GM19468 (cell line): Measurements from ENCODE around the gene HEXD.

Experiments
- ATAC-seq: cut with Tn5 transposase; IDR thresholded peaks from one replicate; pipeline ENCODE4 v1.9.1; 2021; ENCODE audit warnings: mild to moderate bottlenecking, moderate library complexity, moderate number of reproducible peaks; ENCODE audit not compliant: unreplicated experiment; ENCODE audit errors: extremely low read depth

Gene HEXD

DNA sequence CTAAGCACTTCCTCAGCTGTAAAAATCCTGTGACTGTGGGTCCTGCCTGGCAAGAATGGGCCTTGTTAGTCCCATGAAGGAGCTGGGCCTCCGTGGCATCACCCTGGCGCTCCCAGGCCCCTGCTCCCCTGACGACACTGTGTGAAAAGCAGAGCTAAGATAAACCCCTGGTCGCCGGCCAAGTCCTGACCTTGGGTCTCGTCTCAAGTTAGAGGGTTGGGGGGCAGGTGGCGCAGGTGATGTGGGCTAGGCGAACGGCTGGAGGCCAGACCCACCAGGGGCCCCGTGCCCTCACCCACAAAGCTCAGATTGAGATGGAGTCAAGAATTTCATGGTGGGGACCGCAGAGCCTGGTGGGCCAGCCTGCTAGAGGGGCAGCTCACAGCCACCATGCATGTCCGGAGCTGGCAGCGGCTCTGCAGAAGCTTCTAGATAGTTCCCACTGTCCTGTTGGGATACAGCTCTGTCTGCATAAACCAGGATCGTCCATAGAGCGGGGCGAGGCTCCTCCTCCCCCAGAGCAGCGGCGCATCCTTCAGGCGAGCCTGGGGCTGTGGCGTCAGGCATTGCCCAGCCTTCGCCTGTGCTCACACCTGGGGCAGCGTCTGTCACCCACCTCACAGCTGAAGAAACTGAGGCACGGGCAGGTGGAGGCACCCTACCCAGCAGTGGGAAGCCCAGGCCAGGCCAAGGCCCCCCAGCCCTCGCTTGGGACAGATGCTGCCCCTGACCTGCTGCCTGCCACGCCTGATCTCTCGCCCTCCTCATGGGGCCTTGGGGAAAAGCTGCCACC is 20.4 kb downstream of the HEXD start:
- ATAC-seq: no peak

DNA sequence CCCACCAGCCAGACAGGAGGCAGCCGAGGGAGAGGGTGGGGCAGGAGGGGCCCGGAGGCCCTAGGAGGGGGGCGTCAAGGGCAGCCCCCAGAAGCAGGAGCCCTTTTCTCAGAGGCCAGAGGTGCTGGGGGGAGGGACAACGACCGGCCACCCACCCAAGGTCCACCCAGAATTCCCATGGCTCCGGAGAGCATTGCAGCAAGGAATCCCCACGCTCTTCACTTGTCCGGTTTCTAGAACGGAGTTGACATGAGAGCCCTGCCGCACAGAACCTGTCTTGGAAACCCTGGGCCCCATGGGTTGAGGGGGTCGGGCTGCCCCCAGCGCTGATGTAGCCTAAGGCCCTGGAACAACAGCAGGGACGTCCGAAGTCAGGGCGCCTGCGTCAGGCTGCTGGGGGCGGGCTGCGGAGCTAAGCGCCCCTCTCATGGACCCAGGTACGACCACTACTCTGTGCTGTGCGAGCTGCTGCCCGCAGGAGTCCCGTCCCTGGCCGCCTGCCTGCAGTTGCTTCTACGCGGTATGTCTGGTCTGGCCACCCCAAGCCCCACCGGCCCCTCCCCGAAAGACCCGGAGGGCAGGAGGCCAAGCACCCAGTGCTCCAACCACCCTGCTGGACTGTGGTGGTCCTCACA is 21.2 kb downstream of the HEXD start:
- ATAC-seq: no peak

DNA sequence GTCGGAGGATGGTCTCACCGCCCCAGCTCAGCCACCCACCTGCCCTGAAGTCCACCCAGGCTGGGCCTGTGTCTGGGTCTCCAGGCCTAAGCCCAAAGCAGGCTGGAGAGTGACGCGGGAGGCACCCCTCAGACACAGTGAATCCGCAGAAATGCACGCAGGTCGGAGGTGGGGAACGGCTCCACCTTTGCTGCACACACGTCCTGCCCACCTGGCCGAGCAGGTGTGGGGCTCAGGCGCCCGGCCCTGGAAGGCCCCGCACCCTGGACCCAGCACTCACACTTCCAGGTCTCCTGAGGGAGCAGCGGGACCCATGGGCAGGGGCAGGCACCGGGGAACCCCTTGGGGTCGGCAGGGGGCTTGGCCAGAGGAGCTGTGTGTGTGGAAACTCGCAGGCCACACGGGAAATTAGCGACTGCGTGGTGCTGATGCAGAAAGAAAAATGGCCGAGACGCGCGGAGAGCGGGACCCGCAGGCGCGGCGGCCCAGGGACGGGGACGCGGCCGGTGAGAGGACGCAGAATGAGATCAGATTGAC is 21.8 kb downstream of the HEXD start:
- ATAC-seq: no peak

DNA sequence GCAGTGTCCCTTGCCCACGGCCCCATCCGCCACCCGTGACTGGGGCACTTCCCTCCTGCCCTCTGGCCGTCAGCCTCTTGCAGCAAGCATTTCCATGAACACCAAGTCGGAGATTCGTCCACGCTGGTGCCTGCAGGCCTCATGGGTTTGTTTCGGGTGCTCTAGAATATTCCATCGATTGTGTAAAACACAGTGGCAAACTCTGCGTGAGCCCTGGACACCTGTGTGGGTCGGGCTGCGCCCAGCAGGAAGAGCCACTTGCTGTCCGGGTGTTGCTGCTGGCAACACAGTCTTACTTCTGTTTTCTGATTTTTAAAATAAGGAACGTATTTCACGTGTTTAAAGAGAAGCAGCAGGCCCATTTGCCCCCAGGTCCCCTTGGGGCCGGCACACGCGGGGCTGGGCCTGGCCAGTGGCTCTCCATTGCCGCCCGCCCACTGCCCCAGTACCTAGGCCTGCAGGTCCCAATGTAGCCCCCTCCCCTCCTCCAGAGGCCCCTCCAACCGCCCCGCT is 22.4 kb downstream of the HEXD start:
- no peak for ATAC-seq

DNA sequence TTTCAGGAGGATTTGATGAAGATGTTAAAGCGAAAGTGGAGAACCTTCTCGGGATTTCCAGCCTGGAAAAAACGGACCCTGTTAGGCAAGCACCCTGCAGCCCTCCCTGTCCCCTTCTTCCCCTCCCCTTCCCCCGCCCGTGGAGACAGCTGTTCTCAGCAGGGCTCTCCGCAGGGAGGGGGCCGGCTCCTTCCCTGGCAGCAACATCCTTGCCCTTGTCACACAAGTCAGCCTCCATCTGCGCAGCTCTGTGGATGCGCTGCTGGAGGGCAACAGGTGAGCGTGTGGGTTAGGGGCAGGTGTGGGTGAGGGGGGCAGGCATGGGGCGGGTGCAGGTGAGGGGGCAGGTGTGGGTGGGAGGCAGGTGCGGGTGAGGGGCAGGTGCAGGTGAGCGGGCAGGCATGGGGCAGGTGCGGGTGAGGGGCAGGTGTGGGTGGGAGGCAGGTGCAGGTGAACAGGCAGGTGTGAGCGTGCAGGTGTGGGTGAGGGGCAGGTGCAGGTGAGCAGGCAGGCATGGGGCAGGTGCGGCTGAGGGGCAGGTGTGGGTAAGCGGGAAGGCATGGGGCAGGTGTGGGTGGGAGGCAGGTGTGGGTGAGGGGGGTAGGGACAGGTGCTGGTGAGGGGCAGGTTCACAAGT is 23.0 kb downstream of the HEXD start:
- no peak for ATAC-seq

DNA sequence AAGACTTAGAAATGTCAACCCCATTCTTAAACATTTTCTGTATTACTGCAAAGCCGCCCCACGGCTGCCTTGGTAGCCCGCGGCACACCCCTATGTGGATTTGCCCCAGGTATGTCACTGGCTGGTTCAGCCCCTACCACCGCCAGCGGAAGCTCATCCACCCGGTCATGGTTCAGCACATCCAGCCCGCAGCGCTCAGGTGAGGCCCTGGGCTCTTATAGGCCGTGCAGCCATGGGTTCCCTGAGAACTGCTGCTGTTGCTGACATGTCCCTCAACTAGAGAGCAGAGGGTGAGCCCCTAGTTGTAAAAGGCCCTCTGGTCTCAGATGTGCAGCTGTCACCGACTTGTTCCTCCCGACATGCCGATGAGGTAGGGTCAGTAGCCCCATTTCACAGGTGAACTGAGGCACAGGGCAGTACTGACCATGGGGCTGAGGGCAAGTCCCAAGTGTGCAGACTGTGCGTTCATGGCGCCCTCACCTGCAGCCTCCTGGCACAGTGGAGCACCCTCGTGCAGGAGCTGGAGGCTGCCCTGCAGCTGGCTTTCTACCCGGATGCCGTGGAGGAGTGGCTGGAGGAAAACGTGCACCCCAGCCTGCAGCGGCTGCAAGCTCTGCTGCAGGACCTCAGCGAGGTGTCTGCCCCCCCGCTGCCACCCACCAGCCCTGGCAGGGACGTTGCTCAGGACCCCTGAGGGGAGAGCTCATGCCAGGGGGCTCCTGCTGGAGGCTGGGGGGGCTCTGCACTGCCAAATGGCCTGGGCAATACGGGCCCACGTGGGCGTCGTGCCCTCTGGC is 23.7 kb downstream of the HEXD start:
- ATAC-seq: no peak

DNA sequence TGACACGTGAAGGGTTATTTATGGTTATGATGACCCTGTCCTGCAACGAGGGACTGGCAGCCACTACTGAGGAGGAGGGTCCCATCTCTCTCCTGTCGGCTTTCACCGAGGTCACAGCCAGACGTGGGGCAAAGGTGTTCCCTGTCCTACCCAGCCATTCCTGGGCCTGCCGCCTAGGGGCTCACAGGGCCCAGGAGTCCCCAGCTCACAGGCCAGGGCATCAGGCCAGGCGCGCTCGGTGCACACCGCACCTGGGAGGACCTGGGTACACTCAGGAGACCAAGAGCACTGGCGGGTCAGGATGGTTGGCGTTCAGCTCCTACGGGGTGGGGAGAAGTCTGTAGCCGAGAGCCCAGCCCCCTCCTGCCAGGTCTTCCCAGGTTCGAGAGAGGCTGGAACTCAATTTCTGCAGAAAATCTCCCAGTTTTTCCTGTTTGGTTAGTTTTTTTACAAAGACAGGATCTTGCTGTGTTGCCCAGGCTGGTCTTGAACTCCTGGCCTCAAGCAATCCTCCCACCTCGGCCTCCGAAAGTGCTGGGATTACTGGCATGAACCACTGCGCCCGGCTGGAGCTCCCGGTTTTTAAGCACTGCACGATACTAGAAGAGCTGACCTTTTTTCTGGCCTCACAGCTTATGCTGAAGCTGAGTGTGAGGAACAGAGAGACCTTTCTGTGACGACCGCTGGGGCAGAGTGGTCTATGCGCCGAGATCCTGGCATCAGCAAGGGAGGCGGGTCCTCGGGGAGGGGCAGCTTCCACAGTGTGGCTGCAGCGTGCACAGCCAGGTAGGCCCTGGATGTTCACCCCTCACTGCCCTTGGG is 24.7 kb downstream of the HEXD start:
- ATAC-seq: no peak

DNA sequence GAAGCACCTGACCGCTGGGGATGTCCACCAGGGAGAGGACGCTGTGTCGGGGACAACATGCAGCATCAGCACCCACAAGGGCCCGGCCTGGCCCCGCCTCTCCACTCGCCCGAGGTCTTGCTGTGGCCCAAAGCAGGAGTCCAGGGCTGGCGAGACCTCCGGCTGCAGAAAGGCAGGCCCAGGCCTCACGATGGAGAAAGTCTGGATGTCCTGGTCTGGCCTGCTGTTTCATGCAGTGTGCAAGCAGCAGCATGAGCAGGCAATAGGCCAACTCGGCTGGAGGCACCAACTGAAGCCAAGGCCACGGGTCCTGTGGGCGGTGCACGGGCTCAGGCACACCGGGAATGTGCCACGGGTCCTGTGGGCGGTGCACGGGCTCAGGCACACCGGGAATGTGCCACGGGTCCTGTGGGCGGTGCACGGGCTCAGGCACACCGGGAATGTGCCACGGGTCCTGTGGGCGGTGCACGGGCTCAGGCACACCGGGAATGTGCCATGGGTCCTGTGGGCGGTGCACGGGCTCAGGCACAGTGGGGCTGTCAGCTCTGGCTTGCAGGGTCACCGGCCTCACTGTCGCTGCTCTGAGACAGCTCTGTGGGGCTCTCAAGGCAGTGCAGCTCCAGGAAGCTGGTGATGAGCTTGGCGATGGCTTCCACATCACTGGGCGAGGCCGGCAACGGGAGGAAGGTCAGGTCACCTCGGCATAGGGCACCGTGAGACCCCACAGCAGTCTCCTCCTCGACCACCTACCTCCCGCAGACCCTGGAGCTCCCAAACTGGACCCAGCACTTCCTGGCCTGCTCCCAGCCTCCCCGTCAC is 25.5 kb downstream of the HEXD start:
- no peak for ATAC-seq

DNA sequence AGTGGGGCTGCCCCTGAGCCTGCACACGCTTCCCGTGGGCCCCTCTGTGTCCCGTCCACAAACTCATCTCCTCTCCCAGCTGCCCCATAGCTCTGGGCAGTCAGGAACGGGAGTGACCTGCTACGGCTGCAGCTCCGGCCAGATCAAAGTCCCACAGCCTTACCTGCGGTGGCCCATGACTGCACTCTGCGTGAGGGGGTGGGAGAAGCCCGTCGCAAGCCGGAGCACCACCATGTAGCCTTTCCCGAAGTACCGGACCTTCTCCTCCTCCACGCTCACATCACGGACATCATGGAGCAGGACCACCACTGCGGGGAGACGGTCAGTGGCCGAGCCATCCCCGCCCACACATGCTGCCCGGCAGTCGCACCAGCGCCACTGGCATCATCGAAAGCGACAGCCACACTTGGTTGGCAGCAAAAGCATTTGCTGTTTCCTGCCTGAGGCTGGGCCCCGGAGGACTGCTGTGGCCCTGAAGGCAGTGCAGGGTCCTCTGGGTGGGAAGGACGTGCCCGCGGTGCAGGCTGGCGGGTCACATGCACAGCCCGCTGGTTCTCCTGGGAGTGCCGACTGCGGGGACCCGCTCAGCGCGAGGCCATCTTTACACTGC is 26.2 kb downstream of the HEXD start:
- no peak for ATAC-seq

DNA sequence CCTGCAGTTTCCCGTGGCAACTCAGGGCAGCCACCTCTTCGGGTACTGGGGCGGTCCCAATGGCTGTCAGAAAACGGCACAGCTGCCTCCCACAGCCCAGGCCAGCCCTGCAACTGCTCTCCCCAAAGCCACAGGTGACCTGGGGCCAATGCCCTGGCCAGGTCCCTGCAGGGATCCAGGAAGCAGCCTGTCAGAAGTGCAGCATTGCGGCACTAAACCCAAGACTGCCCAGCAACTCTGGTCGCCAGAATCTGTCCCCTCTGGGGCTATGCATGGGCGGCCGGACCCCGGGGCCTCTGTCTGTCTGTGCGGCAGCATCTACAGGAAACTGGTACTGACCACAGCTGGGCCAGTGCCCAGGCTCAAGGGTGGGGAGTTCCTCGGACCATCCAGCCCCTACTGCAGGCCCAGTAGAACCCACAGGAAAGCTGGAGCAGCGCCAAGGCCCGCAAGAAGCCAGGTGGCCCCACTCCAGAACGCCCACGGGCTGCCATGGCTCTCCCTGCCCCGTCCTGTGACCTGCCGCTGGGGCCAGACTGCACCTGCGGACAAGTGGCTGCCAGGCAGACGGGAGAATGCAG is 26.9 kb downstream of the HEXD start:
- no peak for ATAC-seq

DNA sequence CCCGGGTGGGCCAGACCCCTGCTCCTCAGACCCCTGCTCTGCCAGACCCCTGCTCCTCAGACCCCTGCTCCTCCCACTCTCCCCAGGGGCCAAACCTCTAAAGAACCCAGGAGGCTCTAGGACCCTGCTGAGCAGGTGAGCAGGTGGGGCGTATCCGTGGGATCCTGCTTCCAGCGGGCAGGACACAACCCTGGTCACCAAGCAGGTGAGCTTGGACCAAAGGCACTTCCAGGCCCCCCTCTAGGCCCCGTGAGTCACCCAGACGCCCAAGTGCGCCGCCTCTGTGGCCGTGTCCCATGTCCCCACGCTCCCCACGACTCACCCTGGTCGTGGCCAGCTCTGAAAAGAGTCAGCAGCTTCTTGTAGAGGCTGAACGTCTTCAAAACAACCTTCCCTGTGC is 27.4 kb downstream of the HEXD start:
- ATAC-seq: no peak

DNA sequence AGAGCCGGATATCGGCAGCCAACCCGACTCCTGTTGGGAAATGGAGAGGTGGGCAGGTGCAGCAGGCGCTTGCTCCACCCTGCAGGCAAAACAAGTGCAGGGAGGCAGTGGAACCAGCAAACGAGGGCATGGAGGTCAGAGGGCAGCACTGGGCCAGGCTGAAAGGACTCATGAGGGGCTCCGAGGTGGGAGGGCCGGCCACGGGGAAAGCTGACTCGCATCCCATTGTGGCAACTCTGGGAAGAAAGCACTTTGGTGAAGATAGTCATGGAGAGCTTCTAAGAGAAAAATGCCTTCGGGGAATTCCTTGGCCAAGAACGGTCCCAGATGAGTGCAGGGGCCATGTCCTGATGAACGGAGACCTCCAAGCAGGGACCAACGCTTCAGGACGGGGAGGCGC is 28.0 kb downstream of the HEXD start:
- ATAC-seq: no peak

DNA sequence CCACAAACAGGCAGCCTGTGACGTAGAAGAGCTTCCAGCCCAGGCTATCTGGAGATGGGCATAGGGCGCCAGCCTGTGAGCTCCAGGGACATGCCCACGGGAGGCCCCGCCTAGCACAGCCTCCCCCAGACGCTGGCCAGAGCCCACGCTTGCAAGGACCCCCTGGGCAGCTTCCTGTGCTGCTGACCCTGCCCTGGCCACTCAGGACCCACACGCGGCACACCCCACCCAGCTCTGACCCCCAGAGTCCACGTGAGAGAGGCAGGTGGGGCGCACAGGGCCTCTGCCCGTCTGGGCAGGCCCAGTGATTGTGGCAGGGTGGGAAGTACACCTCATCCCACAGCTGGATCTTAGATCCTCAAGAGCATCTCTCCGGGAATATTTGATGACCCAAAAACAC is 28.5 kb downstream of the HEXD start:
- no peak for ATAC-seq

DNA sequence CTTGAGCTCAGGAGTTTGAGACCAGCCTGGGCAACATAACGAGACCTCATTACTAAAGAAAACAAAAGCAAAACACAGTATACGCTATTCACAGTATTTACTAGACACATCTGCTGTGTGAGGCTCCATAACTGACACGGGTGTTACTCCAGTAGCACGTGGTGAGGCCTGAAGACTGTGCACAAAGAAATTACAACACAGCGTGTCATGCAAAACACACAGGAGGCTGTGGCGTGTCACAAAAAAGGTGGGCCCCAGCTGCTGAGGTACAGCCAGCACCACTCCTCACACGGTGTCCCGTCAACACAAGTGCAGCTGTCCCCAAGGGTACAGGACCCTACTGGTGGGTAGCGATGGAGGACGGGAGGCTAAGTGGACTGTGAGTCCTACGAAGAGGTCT is 29.7 kb downstream of the HEXD start:
- no peak for ATAC-seq

DNA sequence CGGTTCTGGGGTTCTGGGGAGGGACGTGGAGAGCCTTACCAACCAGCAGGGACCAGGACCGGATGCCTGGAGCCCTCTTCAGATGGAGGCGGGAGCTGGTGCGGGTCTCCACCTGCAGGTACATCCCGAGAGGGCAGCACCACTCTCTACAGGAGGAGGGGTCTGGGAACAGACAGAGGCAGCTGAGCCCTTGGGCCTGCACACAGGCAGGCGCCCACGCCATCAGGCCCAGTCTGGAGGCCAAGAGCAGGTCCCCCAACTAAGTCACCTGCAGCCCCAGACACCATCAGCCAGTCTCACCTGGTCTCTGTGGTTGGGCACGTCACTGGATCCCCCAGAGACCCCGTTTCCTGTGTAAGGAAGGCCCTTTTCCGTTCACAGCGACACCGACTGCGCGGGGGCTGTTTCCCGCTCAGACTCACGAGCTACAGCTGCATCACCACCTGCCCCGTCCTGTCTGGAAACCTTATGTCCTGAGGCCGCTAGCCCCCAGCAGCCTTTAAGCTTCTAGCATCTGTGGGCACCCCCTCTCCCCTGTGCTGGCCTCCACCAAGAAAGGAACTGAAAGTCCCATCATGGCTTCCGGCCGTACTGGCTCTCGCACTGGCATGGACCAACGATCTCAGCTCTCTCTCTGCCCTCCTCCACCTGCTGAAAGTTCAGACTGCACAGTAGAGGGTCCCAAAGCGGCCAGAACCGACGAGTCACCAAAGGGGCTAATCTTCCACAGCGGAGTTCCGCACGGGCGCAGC is 31.2 kb downstream of the HEXD start:
- peak; percentile 38 for ATAC-seq

DNA sequence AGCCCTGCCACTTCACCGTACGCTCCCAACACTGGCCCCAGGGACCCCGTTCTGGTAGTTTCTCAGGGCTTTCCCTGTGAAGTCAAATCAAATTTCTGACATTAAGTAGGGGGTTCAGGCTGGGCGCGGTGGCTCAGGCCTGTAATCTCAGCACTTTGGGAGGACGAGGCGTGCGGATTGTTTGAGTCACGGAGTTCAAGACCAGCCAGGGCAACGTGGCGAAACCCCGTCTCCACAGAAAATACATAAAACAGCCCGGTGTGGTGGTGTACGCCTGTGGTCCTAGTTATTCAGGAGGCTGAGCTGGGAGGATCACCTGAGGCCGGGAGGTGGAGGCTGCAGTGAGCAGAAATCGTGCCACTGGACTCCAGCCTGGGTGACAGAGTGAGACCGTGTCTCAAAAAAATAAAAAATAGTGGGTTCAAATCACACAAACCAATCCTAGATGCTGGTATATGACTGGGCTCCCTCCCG is 31.8 kb downstream of the HEXD start:
- no peak for ATAC-seq
